ENCODE measurements around the gene FAAP100.

Gene FAAP100

DNA sequence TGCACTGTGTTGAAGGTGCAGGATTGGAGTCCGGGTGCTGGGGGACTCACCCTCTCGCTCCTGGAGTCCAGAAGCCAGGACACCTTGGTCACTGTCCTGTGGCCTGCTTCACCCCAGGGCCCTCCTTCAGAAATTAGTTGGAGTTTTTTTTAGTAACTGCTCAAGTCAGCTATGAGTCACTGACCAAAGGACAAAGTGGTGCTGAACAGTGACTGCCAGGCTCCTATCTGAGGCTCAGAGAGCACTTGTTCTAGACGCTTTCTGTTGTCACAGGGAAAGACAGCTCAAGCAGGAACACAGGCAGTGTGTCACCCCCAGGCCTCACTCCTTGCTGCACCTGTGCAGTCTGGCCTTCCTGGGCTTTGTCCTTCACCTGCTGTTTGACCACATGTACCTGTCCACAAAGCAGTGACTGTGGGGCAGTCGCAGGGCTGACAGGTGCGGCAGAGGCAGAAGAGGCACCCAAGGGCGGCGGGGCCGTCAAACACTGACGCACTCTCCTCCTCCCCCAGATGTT lies 4.1 kb upstream of the FAAP100 start:
- peak; percentile 65 for DNase-seq

DNA sequence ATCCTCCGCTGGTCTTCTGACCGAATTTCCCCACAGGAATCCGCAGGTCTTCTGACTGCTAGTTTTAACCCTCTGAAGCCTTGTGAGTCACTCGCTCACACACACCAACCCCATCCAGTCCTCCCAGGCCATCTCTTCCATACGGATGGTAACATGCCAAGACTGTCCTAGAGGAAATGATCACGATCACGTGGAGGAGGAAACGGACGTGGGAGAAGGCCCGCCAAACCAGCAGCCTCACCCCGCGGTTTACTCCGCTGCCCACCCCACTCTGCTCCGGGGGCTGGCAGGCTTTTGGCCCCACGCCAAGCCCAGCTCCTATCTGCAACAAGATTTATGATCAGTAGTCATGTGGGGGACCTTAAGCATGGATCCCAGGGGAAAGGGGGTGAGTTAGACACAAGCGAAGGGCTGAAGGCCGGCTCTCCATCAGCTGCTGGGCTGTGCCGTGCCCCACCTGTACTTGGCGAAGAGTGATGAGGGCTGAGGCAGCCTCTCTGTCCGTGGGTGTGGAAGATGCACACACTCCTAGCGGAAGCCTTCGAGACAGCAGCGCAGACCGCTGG lies 1.5 kb upstream of the FAAP100 start:
- DNase-seq: peak; percentile 95

DNA sequence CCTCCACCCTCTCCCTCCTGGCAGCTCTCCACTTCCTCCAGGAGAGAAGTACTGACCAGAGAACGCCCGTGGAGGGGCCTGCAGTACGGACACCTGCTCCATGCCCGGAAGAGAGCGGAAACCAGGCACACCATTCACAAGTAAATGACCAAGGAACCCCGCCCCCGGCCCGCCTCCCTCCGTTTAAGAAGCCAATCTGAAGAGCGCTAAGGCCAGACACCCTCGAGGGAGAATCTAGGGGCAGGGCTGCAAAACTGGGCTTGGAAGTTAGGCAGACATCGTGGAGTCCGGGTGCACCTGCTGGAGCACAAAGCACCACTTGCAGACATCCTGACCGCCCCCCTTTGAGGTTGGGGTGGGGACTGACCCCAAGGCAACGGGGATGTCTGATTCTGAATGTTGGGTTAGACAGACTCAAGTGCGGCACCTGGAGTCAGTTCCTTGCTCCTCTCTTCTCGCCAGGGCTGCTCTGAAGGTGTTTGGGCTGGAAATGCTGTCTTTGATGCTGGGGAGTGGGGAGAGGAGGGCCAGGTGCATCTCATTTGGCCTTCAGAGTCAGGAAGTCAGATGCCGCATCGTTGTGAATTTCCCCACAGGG lies 964 bp upstream of the FAAP100 start:
- DNase-seq: peak; percentile 82

DNA sequence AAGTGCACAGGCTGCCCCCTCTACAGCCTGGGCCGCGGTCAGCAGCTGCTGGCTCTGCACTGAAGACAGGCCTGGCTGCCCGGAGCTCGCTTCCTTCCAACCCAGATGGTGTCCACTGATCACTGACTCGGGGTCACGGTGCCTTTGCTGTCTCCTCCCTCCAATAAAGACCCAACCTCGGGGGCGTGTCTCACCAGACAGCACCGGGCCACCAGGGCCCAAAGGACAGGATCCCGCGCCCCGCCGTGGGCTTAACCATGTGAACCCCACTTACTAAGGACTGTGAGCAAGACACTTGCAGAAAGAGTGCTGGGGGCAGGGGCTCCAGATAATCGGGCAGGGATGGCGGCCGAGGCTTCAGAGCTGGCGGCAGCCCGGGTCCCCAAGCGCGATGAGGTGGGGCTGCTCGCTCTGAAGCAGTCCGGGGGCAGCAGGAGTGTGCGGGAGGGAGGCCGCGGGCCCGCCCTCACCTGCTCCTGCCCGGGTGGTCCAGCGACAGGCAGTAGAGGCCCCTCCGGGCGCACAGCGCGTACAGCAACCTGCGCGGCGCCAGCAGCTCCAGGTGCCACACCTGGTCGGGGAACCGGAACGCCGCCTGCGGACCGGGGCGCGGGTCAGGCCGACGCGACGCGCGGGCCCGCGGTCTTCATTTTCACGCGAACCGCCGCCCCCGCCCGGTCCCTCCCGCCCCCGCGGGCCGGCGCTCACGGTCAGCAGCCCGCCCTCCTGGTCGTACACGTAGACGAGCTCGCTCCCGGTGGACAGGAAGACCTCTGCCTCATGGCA lies 502 bp downstream of the FAAP100 start:
- no peak for DNase-seq

DNA sequence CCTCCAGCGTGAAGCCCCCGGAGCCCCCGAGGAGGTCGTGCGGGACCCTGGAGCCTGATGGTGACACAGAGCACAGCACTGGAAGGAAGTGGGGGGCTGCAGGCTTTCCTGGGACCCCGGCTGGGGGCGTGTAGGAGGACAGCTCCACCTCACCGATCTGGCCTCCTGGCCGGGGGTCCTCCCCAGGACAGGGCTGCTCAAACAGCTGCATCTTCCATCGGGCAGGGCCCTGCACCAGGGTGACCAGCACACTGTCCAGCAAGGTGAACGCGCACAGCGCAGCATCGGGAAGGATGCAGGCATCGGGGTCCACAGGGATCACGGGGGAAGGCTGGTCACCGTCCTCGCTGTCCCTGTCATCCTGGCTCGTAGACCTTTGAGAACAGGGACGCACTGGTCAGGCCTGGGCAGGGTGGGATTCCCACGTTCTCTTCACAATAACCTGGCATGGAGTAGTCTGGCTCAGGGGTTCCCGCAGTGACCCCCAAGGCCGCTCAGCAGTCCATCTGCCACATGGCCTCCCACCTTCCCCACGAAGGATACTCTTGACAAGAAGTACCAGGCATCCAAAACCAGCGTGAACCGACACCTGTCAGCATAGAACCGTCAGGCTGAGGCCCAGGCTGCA lies 1.2 kb downstream of the FAAP100 start:
- DNase-seq: no peak

DNA sequence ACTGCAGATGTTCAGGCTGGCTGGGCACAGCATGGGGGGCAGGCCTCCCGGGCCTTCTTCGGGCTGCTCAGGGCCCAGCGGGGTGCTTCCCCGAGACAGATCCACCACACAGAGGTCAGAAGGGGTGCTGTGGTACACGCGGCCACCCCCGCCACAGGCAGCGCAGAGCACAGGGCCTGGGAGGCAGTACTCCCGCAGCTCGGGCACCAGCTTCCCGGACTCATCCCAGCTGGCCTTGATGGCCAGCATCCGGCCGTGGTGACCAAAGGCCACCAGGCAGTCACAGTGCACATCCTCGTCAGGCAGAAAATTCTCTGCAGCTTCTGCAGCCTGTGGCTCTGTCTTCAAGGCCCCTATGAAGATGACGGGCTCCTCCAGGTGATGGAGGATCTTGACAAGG lies 1.9 kb downstream of the FAAP100 start:
- no peak for DNase-seq

DNA sequence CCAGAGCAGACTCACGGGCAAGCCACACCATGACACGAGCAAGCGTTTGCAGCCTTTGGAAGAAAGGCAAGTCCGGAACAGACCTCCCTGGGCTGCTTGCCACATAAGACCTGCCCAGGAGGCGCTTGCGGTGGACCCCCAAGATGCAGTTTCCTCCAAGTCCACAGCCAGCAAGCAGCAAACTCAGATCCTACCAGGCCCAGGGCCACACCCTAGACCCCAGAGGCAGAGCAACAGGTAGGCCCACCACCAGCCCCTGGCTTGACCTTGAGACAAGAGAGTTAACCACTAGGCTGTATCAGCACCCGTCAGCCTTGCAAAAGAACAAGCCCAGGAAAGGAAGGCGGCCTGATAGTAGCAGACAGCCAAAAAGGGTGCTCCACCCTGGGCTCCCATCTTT lies 2.3 kb downstream of the FAAP100 start:
- no peak for DNase-seq

DNA sequence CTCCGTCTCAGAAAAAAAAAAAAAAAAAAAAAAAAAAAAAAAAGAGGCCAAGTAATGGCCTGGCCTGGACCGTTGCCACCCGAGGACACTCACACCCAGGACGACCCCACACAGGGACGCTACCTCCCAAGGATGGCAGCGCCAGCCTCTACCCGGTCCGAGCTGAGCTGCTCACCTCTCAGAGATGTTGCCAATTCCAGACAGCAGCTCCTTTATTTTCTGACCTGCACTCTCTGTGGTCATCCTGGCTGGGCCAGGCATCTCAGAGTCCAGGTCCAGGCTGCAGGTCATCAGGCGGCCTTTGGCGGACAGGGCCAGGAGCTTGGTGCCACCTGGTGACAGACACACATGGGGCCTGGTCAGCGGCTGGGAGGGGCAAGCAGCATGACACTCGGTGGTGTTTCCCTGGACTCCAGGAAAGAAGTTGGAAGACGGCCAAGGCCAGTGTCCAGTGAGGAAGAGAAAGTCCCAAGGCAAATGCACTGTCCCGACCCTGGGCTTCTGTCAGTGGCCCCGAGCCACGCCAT lies 3.1 kb downstream of the FAAP100 start:
- no peak for DNase-seq

DNA sequence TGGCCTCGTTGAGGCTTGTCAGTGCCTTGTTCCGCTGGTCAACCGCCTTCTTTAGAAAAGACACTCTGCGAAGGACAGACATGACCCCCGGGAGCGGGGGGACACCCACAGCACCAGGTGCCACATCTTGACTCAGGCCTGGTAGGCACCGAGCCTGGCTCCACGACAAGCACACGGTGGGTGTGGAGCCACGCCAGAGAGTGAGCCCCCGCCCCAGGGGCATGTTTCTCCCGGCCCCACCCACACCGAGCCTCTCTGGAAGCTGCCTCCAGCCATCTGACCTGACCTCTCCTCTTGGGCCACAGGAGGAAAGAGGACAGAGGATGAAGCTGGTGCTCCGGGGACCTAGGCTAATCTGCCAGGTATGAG lies 4.6 kb downstream of the FAAP100 start:
- no peak for DNase-seq

DNA sequence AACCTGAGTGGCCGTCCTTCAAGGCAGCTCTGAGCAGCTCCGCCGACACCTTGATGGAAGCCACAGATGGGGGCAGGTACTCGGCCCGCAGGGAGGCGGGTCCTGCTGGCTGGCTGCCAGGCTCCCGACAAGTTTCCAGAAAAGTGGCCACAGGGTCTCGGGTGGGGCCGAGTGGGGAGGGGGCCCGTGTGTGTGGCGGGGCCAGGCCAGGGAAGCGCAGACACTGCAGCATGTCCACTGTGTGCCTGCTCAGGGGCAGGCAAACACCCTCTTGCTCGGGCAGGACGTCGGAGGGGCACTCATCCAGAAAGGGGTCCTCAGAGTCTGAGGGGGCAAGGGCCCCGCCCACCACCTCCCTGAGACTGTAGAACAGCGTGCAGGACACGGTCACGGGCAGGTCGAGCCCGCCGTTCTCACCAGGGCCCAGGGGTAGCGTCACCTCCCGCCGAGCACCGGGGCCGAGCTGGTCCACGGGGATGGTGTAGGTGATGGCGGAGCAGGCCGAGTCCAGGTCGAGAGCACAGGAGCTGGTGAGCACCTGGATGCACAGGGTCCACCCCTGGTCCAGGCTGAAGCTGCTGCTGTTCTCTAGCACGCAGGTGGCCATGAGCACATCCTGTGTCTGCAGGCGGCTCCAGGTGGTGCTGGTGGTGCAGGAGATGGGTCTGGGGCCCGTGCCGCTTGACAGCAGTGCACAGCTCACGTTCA lies 5.1 kb downstream of the FAAP100 start:
- DNase-seq: no peak

DNA sequence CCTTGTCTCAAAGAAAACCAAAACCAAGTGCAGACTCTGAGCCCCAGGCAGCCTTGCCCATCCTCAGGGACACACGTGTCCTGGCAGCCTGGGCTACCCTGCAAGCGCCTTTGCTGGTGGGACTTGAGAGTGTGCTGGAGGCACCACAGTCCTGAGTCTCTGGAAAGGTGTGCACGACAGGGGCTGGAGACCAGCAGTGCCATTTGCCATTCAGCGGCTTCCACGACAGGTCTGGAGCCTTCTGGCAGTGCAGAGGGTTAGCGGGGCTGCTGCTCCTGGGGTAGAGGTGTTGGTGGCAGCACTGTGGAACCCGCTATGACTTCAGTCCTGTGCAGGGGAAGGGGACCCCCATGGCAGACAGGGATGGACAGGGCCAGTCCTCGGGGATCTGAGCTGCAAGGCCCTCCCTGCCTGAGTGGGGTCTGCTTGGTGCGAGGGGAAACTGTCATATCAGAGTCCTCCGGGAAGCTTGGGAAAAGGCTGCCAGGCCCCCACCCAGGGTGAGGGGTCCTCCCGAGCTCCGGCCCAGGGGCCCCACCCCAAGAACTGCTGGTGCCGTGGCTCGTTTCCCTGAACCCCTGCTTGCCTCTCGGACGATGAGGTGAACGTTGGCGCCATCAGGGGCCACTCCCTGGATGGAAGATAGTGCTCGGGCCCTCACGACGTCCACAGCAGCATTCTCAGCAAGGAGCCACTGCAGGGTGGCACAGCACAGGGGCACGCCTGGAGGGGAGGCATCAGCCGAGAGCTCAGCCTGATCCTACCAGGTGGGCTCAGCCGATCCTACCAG lies 6.8 kb downstream of the FAAP100 start:
- DNase-seq: no peak

DNA sequence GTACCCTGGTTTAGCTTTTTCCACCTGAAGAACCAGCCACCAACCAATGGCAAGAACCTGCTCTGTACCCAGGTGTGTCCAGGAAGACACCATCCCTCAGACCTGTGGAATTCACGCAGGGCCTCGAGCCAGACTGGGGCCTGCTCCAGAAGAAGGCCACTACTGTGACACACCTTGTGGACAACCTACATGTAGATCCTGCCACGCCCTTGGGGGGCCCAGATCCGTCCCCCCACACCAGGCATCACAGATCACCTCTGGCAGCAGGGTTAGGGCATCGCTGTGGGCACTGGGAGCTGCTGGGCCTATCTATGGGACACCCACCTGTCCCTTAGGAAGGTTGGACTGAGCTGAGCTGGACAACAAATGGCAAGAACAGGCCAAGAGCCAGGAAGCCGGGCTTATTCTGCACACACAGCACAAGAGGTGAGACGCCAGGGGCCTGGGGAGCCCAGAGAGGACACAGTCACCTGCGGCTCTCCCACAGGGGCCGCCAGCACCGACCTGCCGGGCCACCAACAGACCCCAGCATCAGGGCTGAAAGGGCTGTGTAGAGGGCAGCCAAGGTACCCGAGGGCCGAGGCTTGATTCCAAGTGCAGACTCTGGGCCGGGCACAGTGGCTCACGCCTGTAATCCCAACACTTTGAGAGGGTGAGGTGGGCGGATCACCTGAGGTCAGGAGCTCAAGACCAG lies 7.7 kb downstream of the FAAP100 start:
- DNase-seq: no peak

DNA sequence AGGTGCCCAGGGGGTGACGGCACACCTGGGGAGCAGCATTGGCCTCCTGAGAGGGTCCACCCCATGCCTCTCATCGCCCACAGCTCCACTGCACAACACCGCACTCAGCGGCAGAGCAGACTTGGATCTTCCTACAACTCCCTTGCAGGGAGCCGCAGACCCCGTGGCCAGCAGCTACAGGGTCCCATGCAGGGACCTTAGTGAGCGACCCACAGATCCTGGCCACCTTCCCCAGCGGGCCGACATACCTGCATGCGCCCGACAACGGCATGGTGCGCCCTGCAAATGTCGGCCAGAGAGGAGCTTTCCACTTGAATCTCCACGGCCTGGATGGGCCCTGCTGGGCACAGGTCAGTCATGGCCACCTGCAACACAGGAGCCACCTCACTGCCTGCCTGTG lies 8.4 kb downstream of the FAAP100 start:
- no peak for DNase-seq

DNA sequence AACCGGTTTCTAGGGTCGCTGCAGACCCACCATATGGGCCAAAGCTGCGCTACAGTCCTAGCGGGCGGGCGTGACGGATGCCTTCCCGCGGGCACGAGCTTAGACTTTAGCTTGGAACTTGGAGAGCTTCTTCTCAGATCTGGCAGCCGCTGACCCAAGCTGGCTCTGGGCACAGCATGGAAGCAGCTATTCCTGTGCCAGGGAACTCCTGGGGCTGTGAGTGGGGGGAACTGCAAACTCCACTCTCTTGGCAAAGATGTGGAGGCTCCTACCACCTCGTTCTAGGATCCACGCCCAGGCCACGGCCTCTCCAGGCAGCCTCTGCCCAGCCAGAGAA lies 8.8 kb downstream of the FAAP100 start:
- DNase-seq: no peak

DNA sequence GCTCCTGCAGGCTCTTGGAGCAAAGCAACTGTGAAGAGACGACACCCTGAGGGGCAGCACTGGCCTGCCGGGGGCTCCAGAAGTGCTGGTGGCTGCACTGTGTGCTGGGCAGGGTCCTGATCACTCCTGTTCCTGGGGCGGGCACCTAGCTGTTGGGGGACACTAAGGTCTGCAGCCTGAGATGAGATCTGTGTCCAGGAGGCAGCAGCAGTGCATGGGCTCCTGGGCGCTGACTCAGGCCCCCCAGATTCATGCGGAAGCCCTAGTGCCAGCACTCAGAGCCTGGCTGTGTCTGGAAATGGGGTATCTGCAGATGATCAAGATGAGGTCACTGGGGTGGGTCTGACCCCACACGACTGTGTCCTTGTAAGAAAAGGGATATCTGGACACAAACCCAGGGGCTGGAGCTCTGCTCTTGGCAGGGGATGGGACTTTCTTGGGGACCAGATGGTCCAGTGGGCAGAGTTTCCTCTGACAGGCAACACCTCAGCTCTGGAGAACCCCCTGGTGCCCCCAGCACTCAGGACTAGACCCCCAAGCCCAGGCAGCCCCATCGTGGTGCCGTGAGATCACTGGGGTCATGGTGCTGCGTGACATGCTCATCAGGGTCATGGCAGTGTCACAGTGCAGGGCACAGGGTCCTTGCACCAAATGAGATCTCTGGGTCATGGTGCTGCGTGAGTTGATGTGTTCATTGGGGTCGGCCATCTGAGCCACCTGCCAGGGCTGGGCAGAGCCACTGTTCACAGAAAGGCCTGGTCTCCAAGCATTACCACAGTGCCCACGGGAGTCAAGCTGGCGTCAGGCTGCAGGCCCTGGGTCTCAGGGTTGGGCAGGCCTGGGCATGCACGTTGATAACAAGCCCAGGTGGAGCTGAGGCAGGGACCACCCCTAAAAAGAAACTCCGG lies 9.5 kb downstream of the FAAP100 start:
- DNase-seq: no peak

DNA sequence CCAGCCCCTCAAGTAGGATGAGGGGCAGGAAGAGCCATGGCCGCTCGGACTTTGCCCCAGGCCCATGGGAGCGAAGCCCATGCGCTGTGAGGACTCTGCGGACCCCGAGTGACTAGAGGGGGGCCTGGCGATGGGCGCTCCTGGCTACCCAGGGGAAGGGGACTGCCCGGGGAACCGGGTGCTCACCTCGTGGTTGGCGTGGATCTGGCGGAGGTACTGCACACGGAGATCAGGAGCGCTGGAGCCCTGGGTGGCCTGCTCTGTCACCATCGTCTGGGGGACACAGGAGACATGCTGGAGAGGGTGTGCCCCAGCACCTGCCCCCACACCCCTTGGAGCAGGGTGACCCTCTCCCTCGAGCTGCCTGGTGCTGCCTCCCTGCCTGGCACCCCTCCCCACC lies 11.0 kb downstream of the FAAP100 start:
- DNase-seq: no peak

DNA sequence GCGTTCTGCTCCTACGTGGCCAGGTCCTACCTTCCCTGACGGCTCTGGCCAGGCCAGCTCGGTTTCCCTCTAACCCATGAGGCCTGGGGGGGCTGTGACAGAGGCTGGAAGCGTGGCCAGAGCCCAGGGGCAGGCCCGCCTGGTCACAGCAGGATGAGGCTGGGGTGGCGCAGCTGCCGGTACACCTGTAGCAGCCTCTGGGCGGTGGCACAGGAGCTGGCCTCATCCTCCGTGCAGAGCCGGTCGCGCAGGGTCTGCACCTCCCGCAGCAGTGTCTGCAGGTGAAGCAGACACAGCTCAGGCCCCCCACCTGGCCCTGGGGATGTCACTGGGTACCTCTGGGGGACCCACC lies 11.5 kb downstream of the FAAP100 start:
- DNase-seq: no peak

DNA sequence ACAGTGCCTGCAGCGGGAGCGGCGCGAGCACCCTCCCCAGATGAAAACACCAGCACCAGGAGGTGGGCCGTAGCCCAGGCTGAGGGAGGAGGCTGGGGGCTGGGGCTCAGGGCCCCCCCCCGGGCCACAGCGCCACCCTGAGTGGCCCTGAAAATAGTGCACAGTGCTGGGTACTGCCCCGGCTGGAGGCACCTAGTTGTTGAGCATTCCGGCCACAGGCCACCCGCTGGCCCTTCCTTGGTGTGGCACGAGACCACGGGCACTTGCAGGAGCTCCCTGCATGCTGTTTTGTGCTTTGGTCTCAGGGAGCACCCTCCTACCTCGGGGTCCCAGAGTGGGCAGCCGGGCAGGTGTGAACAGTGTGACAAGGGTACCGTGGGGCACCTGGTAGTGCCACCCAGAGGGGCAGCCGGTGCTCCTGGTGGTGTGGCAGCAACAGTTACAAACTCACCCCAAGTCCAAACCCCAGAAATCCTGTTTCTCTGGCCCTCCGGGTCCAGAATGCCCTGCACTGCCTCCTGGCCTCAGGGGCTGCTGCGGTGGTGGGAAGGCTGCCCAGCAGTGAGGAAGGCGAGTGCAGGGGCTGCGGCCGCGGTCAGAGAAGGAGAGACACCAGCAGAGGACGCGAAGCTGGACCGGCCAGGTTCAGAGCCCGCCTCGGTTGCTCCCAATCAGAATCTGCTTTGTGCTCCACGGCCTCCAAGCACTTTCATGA lies 12.0 kb downstream of the FAAP100 start:
- DNase-seq: no peak

DNA sequence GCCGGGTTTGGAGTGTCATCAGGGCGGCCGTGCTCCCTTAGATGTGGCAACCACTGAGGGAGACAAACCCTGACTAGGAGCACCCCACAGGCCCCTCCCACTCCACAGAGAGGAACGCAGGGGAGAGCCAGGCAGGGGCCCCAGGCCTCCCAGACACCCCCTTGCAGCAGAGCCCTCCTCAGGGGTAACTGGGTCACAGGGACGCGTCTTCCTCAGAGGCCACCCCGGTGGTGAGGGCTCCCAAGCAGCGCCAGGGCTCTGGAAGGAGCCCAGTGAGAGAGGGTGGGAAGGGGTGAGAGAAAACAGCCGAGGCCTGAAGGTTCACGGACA lies 12.6 kb downstream of the FAAP100 start:
- no peak for DNase-seq
